Stomach (tissue), 4 donors: Measurements from ENCODE around the gene GLOD5.

Experiments used
- CTCF ChIP-seq, 7 experiments: fragments of 450-650 bp in 4 of 7; fragments of 200-600 bp in 3 of 7; sonication (generic) in 3 of 7; IDR thresholded peaks; one replicate each; pipeline ENCODE4 v1.5.1; 2016 to 2019; ENCODE audit warnings: antibody characterized with exemption in 7 of 7, control low read depth in 2 of 7, mild to moderate bottlenecking in 1 of 7
- POLR2A ChIP-seq, 4 donors: fragments of 450-650 bp; IDR thresholded peaks; one replicate each; pipeline ENCODE4 v1.6.1; 2016; ENCODE audit warnings: antibody characterized with exemption in 4 of 4, control low read depth in 2 of 4, mild to moderate bottlenecking in 1 of 4, moderate library complexity in 1 of 4
- POLR2AphosphoS5 ChIP-seq, 3 donors: sonication (generic); formaldehyde crosslinking; IDR thresholded peaks; one replicate each; pipeline ENCODE4 v1.6.1; 2016; ENCODE audit warnings: antibody characterized with exemption in 3 of 3

- no peak for TF ChIP-seq POLR2A (IDR thresholded peaks at IDR 0.05)
- TF ChIP-seq CTCF (IDR thresholded peaks at IDR 0.05), result no peak
- TF ChIP-seq POLR2AphosphoS5 (IDR thresholded peaks at IDR 0.05), result no peak
Observed at GRCh38 chrX:48719958-48720357, 41.6 kb upstream of the GLOD5 start.
